ENCODE results near the gene ZNF440. TPM values are rescaled to one million over a fixed set of nuclear protein-coding genes. Genes with fewer than 3 reads are reported as not detected.
A peak's percentile ranks its signal among the peaks of the same experiment; 100 is the strongest.
"Not testable (repeated sequence)": the region's sequence is repeated elsewhere in the genome, so short reads cannot be mapped to it uniquely, and the experiment has no call there.

The ZNF440 gene
- total RNA-seq, 1 donor from 2014 or later = 1.1 TPM

GRCh38 chr19:11833541-11833940 is 19.5 kb downstream of the ZNF440 start:
- Histone ChIP-seq H3K36me3 (peaks cover 22 to 51% of the 10 kb centered on the region in 2 donors), H3K4me3 (no peak overlapping the region), H3K27ac (no peak overlapping the region), H3K4me1 (no peaks in the 10 kb centered on the region), H3K9me3 (peaks cover 56 to 81% of the 10 kb centered on the region in 2 donors), H3K27me3 (no peaks in the 10 kb centered on the region)
- TF ChIP-seq CTCF (IDR thresholded peaks at IDR 0.05) = no peak
- no peak for DNase-seq (ENCODE audit: low spot score in 2 of 2)
- intact Hi-C loops (cut with DNase I) = no loop called here

- H3K27me3 ChIP-seq; H3K4me1 ChIP-seq; intact Hi-C loops (cut with DNase I); H3K4me3 ChIP-seq; DNase-seq (ENCODE audit: low spot score in 2 of 2); H3K27ac ChIP-seq: not testable (repeated sequence)
- H3K9me3 ChIP-seq = peaks cover 47 to 60% of the 10 kb centered on the region in 2 donors
- peaks cover 22 to 30% of the 10 kb centered on the region in 2 donors for H3K36me3 ChIP-seq
Observed at GRCh38 chr19:11835626-11836066, 21.6 kb downstream of the ZNF440 start.

- H3K4me3 ChIP-seq = no peak overlapping the region
- peaks cover 4% of the 10 kb centered on the region in 2 donors for H3K9me3 ChIP-seq
- no peaks in the 10 kb centered on the region for H3K27me3 ChIP-seq
- no peak for DNase-seq (ENCODE audit: low spot score in 2 of 2)
- H3K36me3 ChIP-seq = no peaks in the 10 kb centered on the region
- TF ChIP-seq CTCF (IDR thresholded peaks at IDR 0.05) = no peak
- H3K27ac ChIP-seq = no peak overlapping the region
- intact Hi-C loops (cut with DNase I) = no loop called here
- H3K4me1 ChIP-seq = peaks cover 2 to 3% of the 10 kb centered on the region in 2 donors
Observed at GRCh38 chr19:11843722-11844121, 29.6 kb downstream of the ZNF440 start.

GRCh38 chr19:11847615-11848014 is 33.5 kb downstream of the ZNF440 start:
- not testable (repeated sequence) for H3K4me3 ChIP-seq; H3K4me1 ChIP-seq; H3K27ac ChIP-seq; H3K27me3 ChIP-seq; H3K36me3 ChIP-seq; H3K9me3 ChIP-seq; DNase-seq (ENCODE audit: low spot score in 2 of 2)
- intact Hi-C loops (cut with DNase I) = loop anchor here (1.0 to 5.0 kb wide), 2 partner anchors 35 to 109 kb away; partner anchors contain the start of genes ZNF440 and ZNF823

- Histone ChIP-seq H3K4me3 (peak overlapping the region; percentile 63 to 89), H3K27ac (peak overlapping the region in 1 of 2 donors; percentile 62), H3K27me3 (no peaks in the 10 kb centered on the region), H3K4me1 (peaks cover 2 to 3% of the 10 kb centered on the region in 2 donors), H3K9me3 (peaks cover 0 to 9% of the 10 kb centered on the region in 2 donors), H3K36me3 (peaks cover 0 to 3% of the 10 kb centered on the region in 2 donors)
- DNase-seq (ENCODE audit: low spot score in 2 of 2) = no peak
- TF ChIP-seq CTCF (IDR thresholded peaks at IDR 0.05) = no peak
- intact Hi-C loops (cut with DNase I) = loop anchor here (1.0 to 5.0 kb wide), 2 partner anchors 36 to 110 kb away; partner anchors contain the start of genes ZNF440 and ZNF823
Observed at GRCh38 chr19:11848200-11848593, 34.1 kb downstream of the ZNF440 start.

DNA sequence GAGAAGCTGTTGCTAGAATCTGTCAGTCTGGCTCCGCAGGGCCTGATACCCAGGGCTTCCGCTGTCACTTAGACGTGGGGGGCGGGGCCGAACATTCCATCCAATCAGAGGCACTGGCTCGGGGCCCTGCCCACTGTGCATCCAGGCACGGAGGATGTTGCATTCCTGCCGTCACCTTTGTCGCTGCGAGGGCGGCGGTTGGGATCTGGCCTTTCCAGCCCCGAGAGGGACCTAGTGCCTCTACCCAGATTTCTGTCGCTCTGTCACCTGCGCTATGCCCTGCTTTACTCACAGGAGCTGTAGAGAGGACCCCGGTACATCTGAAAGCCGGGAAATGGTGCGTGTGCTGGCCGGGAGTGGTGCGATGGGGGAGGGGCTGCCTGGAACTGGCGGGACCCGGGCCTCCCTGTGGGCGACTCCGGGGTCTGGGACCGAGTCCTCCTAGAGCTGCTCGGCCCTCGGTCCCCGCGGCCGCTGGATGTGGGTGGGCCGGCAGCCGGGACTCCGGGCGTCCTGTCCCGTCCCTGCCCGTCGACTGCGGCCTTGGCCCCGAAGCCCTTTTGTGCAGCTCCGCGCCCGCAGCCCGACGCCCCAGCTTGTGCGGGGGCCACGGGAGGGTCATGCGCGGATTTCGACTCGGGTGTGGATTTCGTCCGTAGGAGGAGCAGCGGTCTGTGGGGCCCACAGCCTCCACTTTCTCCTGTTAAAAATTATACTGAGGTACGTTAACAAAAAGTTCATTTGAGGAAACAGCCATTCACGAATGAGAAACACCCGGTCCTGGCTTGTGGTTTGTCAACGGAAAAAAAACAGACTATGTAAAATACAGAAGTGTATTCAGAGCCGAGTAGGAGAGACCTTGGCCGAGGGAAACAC is 34.8 kb downstream of the ZNF440 start, which contains the start of gene ZNF439:
TSS of gene ZNF439 (plus strand) at position 133 of the 876 bp plus-strand sequence. CDS start at position 275, 142 bp downstream.
- peaks cover 0 to 14% of the 10 kb centered on the region in 2 donors for H3K9me3 ChIP-seq
- no peak for TF ChIP-seq CTCF (IDR thresholded peaks at IDR 0.05)
- H3K27me3 ChIP-seq = no peaks in the 10 kb centered on the region
- peak; percentile 71 to 93 for DNase-seq (ENCODE audit: low spot score in 2 of 2)
- peak within 1 kb of the TSS; percentile 53 to 62 for H3K27ac ChIP-seq
- peak within 1 kb of the TSS; percentile 63 to 89 for H3K4me3 ChIP-seq
- intact Hi-C loops (cut with DNase I) = loop anchor here (1.0 to 5.0 kb wide), 2 partner anchors 37 to 111 kb away; partner anchors contain the start of genes ZNF440 and ZNF823
- peaks cover 5 to 6% of the 10 kb centered on the region in 2 donors for H3K36me3 ChIP-seq
- peaks cover 2 to 3% of the 10 kb centered on the region in 2 donors for H3K4me1 ChIP-seq

GRCh38 chr19:11850289-11850688 is 36.2 kb downstream of the ZNF440 start:
- DNase-seq (ENCODE audit: low spot score in 2 of 2); H3K4me1 ChIP-seq; H3K27ac ChIP-seq; H3K27me3 ChIP-seq; H3K4me3 ChIP-seq; intact Hi-C loops (cut with DNase I): not testable (repeated sequence)
- Histone ChIP-seq H3K36me3 (peaks cover 6 to 10% of the 10 kb centered on the region in 2 donors), H3K9me3 (peaks cover 0 to 27% of the 10 kb centered on the region in 2 donors)

Measured in ascending aorta (tissue), 2 donors.